ENCODE results near the gene ZBTB44. TPM values are rescaled to one million over a fixed set of nuclear protein-coding genes. Genes with fewer than 3 reads are reported as not detected.

ZBTB44 gene
- total RNA-seq, 1 donor from 2014 or later, result 44.8 TPM

DNA sequence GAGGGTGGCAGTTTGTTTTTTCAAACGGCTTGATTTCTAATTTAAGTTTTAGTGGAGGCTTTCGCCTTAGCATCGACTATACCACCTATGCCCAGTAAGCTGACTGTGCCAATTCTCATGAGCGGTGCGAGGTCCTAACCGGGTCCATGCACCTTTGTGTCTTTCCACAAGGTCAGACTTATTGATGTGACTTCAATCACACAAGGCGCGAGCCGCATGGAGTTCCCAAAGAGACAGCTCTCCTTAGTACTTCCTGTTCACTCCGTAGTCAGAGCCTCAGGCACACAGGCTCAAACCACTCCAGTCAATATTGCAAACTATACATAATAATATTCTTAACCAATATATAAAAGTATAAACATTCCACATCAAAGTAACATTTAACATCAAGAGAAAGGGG is 136.9 kb downstream of the ZBTB44 start:
- no peak for DNase-seq (ENCODE audit: low spot score)

Other genes with a start within 250 kb of the ZBTB44 start
- 502 TPM for gene APLP2, start 245.0 kb downstream of the ZBTB44 start, total RNA-seq
- 193 TPM for gene ST14, start 155.1 kb downstream of the ZBTB44 start, total RNA-seq
- gene ADAMTS8, start 113.7 kb upstream of the ZBTB44 start, total RNA-seq, result 14.1 TPM
- gene ADAMTS15, start 133.7 kb upstream of the ZBTB44 start, total RNA-seq, result 3.2 TPM